K562 (cell line): ENCODE data around the gene MYL11. TPM values are rescaled to one million over a fixed set of nuclear protein-coding genes. Genes with fewer than 3 reads are reported as not detected.

Experiments
- HNRNPK ChIP-seq: fragments of 200-400 bp; formaldehyde crosslinking; IDR thresholded peaks from one replicate; pipeline ENCODE4 v1.6.1; 2018; ENCODE audit warnings: mild to moderate bottlenecking, low read depth, low read length; ENCODE audit not compliant: poor library complexity, severe bottlenecking
- MTA2 ChIP-seq: fragments of 450-650 bp; IDR thresholded peaks from 2 replicates; pipeline ENCODE4 v1.6.1; 2016; ENCODE audit warnings: low read depth
- MYBL2 ChIP-seq, 2 experiments: fragments of 450-650 bp in 1 of 2; sonication (generic) in 1 of 2; formaldehyde crosslinking in 1 of 2; IDR thresholded peaks; 2 replicates each; pipeline versions ENCODE4 v1.6.1 to v1.8.1; 2017 to 2022; ENCODE audit warnings: borderline replicate concordance in 1 of 2, inconsistent platforms in 1 of 2, low read depth in 1 of 2, mild to moderate bottlenecking in 1 of 2, missing genetic modification reagents in 1 of 2, moderate library complexity in 1 of 2
- PHB2 ChIP-seq: fragments of 450-650 bp; IDR thresholded peaks from 2 replicates; pipeline ENCODE4 v1.6.1; 2017; ENCODE audit warnings: low read depth
- TFAM ChIP-seq: fragments of 250-450 bp; sonication (Bioruptor Pico); conservative IDR thresholded peaks from 2 replicates; pipeline ENCODE4 v1.5.0; 2021; ENCODE audit warnings: mild to moderate bottlenecking, moderate library complexity
- ZNF407 ChIP-seq: fragments of 450-650 bp; IDR thresholded peaks from 2 replicates; pipeline ENCODE4 v1.6.1; 2016; ENCODE audit warnings: low read depth
- ZNF511 ChIP-seq: sonication (generic); formaldehyde crosslinking; IDR thresholded peaks from 2 replicates; pipeline ENCODE4 v1.8.0; 2022; ENCODE audit warnings: mild to moderate bottlenecking, missing genetic modification reagents
- ZNF609 ChIP-seq: sonication (generic); formaldehyde crosslinking; IDR thresholded peaks from 2 replicates; pipeline ENCODE4 v1.8.1; 2023; ENCODE audit warnings: missing genetic modification reagents, mild to moderate bottlenecking, borderline replicate concordance
- polyA plus RNA-seq, 8 experiments: library from polyadenylated mRNA; depleted of rRNA in 4 of 8; stranded (reverse) in 5 of 8; unstranded in 3 of 8; fragments of >200 nt; fragmentation: Nextera tagmentation in 2 of 8; fragmentation: Illumina TruSeq in 1 of 8; extraction: Ambion mirVana in 2 of 8; extraction: Trizol in 1 of 8; gene quantifications; 2 replicates each; pipeline versions ENCODE4 v1.2.1 to v1.2.3, GENCODE V29; 2011 to 2014; ENCODE audit warnings: inconsistent platforms in 1 of 8, missing spikeins in 1 of 8
- total RNA-seq, 7 experiments: library from RNA; depleted of rRNA in 6 of 7; stranded (reverse); fragments of >200 nt in 6 of 7; fragmentation: Illumina TruSeq in 2 of 7; extraction: Trizol in 2 of 7; gene quantifications; 2 replicates each; pipeline versions ENCODE4 v1.2.1 to v1.2.3, GENCODE V29; 2011 to 2021; ENCODE audit warnings: low replicate concordance in 1 of 7

The MYL11 gene
- total and polyA plus RNA-seq, 9 of the 15 experiments (the other 6 are each of a cell fraction or from before 2014, with no cell fraction given) = 0.31 to 1.5 (median 0.73) TPM; not detected in 4

GRCh38 chr16:30416624-30417528 lies 42.3 kb downstream of the MYL11 start (continued):
- TF ChIP-seq ZNF609 (CRISPR knock-in tag) (no peak), HNRNPK (no peak), MTA2 (no peak), PHB2 (no peak), TFAM (CRISPR knock-in tag) (no peak), MYBL2 (IDR thresholded peaks at IDR 0.05; ENCODE audit: low read depth) (no peak), MYBL2 (CRISPR knock-in tag; IDR thresholded peaks at IDR 0.05; ENCODE audit: borderline replicate concordance) (no peak), ZNF511 (no peak), ZNF407 (no peak)
